ENCODE measurements around the gene SLC16A6. TPM values are rescaled to one million over a fixed set of nuclear protein-coding genes. Genes with fewer than 3 reads are reported as not detected.
"Not testable (repeated sequence)": the region's sequence is repeated elsewhere in the genome, so short reads cannot be mapped to it uniquely, and the experiment has no call there.

Gene SLC16A6
- total RNA-seq, 4 donors from 2014 or later, result 0.66 to 7.1 (median 3.8) TPM

GRCh38 chr17:68222606-68223005 lies 68.3 kb downstream of the SLC16A6 start:
- Histone ChIP-seq H3K4me3 (no peak overlapping the region), H3K27ac (no peak overlapping the region), H3K4me1 (no peaks in the 10 kb centered on the region), H3K36me3 (no peaks in the 10 kb centered on the region), H3K27me3 (no peaks in the 10 kb centered on the region), H3K9me3 (no peaks in the 10 kb centered on the region)
- in situ Hi-C loops (cut with MboI; ENCODE audit: low sequenced_read_pairs in 4 of 4), result no loop called here
- TF ChIP-seq, protein P1, sequence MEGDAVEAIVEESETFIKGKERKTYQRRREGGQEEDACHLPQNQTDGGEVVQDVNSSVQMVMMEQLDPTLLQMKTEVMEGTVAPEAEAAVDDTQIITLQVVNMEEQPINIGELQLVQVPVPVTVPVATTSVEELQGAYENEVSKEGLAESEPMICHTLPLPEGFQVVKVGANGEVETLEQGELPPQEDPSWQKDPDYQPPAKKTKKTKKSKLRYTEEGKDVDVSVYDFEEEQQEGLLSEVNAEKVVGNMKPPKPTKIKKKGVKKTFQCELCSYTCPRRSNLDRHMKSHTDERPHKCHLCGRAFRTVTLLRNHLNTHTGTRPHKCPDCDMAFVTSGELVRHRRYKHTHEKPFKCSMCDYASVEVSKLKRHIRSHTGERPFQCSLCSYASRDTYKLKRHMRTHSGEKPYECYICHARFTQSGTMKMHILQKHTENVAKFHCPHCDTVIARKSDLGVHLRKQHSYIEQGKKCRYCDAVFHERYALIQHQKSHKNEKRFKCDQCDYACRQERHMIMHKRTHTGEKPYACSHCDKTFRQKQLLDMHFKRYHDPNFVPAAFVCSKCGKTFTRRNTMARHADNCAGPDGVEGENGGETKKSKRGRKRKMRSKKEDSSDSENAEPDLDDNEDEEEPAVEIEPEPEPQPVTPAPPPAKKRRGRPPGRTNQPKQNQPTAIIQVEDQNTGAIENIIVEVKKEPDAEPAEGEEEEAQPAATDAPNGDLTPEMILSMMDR (IDR thresholded peaks at IDR 0.05 in 4 of 5, conservative IDR thresholded peaks at IDR 0.05 in 1 of 5), result no peak
- no peak for TF ChIP-seq POLR2A (IDR thresholded peaks at IDR 0.05)
- intact Hi-C loops (cut with DNase I; ENCODE audit: low total_unique reads), result no loop called here
- DNase-seq (no peak), ATAC-seq (no peak)

DNA sequence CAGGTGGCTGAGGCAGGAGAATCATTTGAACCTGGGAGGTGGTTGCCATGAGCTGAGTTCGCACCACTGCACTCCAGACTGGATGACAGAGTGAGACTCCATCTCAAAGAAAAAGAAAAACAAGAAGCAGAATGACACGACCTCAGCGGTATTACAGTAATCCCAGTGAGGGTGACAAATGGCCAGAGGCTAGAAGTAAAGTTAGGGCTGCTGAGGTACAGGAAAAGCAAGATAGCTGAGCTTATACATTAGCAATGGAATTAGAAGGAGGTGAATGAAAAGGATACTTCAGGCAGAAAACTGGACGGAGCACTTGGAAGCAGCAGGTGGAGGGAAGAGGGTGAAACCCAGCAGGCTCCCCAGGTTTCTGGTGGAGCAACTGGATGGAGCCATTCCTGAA lies 69.1 kb downstream of the SLC16A6 start:
- no peaks in the 10 kb centered on the region for H3K4me1 ChIP-seq
- H3K27ac ChIP-seq, result no peak overlapping the region
- H3K4me3 ChIP-seq, result no peak overlapping the region
- ATAC-seq (no peak), DNase-seq (no peak)
- intact Hi-C loops (cut with DNase I; ENCODE audit: low total_unique reads), result no loop called here
- in situ Hi-C loops (cut with MboI; ENCODE audit: low sequenced_read_pairs in 4 of 4), result no loop called here
- TF ChIP-seq, protein P1 (IDR thresholded peaks at IDR 0.05 in 4 of 5, conservative IDR thresholded peaks at IDR 0.05 in 1 of 5), result no peak
- TF ChIP-seq POLR2A (IDR thresholded peaks at IDR 0.05), result no peak
- H3K27me3 ChIP-seq, result no peaks in the 10 kb centered on the region
- H3K9me3 ChIP-seq, result no peaks in the 10 kb centered on the region
- H3K36me3 ChIP-seq, result no peaks in the 10 kb centered on the region

- DNase-seq; H3K4me3 ChIP-seq; H3K36me3 ChIP-seq; H3K27ac ChIP-seq; H3K9me3 ChIP-seq; intact Hi-C loops (cut with DNase I; ENCODE audit: low total_unique reads); ATAC-seq; in situ Hi-C loops (cut with MboI; ENCODE audit: low sequenced_read_pairs in 4 of 4); H3K27me3 ChIP-seq; H3K4me1 ChIP-seq: not testable (repeated sequence)
These were observed 70.1 kb downstream of the SLC16A6 start for GRCh38 chr17:68220786-68221185.

DNA sequence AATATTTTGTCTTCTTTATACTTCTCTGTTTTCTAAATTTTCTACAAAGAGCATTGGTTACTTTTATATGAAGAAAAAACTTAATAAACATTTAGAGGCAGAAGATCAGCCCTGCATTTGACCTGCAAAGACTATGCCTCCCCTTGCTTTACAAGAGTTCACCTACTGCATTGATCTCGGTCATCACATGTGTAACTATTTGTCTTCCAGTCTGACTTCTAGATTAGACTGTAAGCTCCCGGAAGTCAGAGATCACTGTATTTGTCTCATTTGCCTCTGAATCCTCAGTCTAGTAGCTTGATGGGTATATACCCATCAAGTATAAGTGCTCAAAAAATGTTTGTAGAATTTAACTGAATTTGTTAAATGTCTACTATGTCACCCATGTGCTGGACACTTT lies 70.7 kb downstream of the SLC16A6 start:
- H3K4me3 ChIP-seq; H3K27ac ChIP-seq; H3K36me3 ChIP-seq; in situ Hi-C loops (cut with MboI; ENCODE audit: low sequenced_read_pairs in 4 of 4); intact Hi-C loops (cut with DNase I; ENCODE audit: low total_unique reads); H3K4me1 ChIP-seq; H3K27me3 ChIP-seq; DNase-seq; H3K9me3 ChIP-seq; ATAC-seq: not testable (repeated sequence)

DNA sequence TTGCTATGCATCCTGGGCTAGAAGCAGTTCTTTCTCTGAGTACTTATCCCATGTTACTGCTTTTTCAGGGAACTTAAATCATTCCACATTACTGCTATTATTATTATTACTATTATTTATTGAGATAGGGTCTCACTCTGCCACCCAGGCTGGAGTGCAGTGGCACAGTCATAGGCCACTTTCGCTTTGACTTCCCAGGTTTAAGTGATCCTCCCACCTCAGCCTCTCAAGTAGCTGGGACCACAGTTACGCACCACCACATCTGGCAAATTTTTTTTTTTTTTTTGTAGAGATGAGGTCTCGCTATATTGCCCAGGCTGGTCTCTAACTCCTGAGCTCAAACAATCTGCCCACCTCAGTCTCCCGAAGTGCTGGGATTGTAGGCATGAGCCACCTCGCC lies 71.5 kb downstream of the SLC16A6 start:
- H3K27me3 ChIP-seq; intact Hi-C loops (cut with DNase I; ENCODE audit: low total_unique reads); H3K36me3 ChIP-seq; ATAC-seq; H3K4me3 ChIP-seq; in situ Hi-C loops (cut with MboI; ENCODE audit: low sequenced_read_pairs in 4 of 4); H3K9me3 ChIP-seq; DNase-seq; H3K4me1 ChIP-seq; H3K27ac ChIP-seq: not testable (repeated sequence)

Other genes with a start within 250 kb of the SLC16A6 start
- gene AMZ2, start 43.1 kb downstream of the SLC16A6 start, total RNA-seq, result 10 to 100 TPM; 47.6 to 86.9 (median 61.8) TPM
- gene ARSG, start 368 bp upstream of the SLC16A6 start, total RNA-seq, result 1 to 10 TPM; 3.3 to 6.1 (median 5.4) TPM
- 100 to 1,000 TPM in 2 of 4 donors, 10 to 100 TPM in 2; 79.1 to 182 (median 92.0) TPM for gene WIPI1, start 166.4 kb upstream of the SLC16A6 start, total RNA-seq
- 100 to 1,000 TPM; 271 to 656 (median 557) TPM for gene PRKAR1A, start 221.3 kb upstream of the SLC16A6 start, total RNA-seq

Data from gastrocnemius medialis (tissue), 4 donors.